NCI-H2227 (cell line): ENCODE data around the gene RESP18.
"Not testable (repeated sequence)": the region's sequence is repeated elsewhere in the genome, so short reads cannot be mapped to it uniquely, and the experiment has no call there.

Experiments used
- DNase-seq: peaks from one replicate; lab custom pipeline; 2025; ENCODE audit not compliant: unreplicated experiment; lab: John Stamatoyannopoulos, UW

The RESP18 gene

GRCh38 chr2:219325657-219326315 lies 6.8 kb downstream of the RESP18 start:
- DNase-seq, result no peak

GRCh38 chr2:219325136-219325535 lies 7.4 kb downstream of the RESP18 start:
- no peak for DNase-seq

- DNase-seq, result no peak
These were observed 9.1 kb downstream of the RESP18 start for GRCh38 chr2:219323434-219323833.

GRCh38 chr2:219314804-219315468 lies 17.6 kb downstream of the RESP18 start:
- no peak for DNase-seq

- not testable (repeated sequence) for DNase-seq
These were observed 19.8 kb downstream of the RESP18 start for GRCh38 chr2:219312683-219313263.

GRCh38 chr2:219309278-219309677 lies 23.3 kb downstream of the RESP18 start, which contains the start of gene PTPRN:
PTPRN (minus strand) TSS chr2:219309401; CDS start chr2:219309332, 69 bp downstream.
- peak; percentile 96 for DNase-seq

GRCh38 chr2:219308142-219309101 lies 24.1 kb downstream of the RESP18 start:
- peak; percentile 81 for DNase-seq

GRCh38 chr2:219306047-219306446 lies 26.5 kb downstream of the RESP18 start:
- no peak for DNase-seq

GRCh38 chr2:219304223-219304622 lies 28.3 kb downstream of the RESP18 start:
- no peak for DNase-seq

- no peak for DNase-seq
These were observed 30.1 kb downstream of the RESP18 start for GRCh38 chr2:219302412-219302968.

- DNase-seq, result no peak
These were observed 32.5 kb downstream of the RESP18 start for GRCh38 chr2:219300022-219300421.

GRCh38 chr2:219299372-219299760 lies 33.2 kb downstream of the RESP18 start:
- no peak for DNase-seq

GRCh38 chr2:219298759-219299371 lies 33.7 kb downstream of the RESP18 start:
- DNase-seq, result peak; percentile 86

GRCh38 chr2:219297766-219298456 lies 34.6 kb downstream of the RESP18 start:
- DNase-seq, result no peak

GRCh38 chr2:219296631-219297391 lies 35.7 kb downstream of the RESP18 start:
- DNase-seq, result no peak

- DNase-seq, result no peak
These were observed 36.4 kb downstream of the RESP18 start for GRCh38 chr2:219296142-219296541.

GRCh38 chr2:219294356-219295351 lies 37.9 kb downstream of the RESP18 start:
- DNase-seq, result no peak

GRCh38 chr2:219293736-219294231 lies 38.8 kb downstream of the RESP18 start:
- DNase-seq, result no peak
